Limb (tissue), 2 donors: Measurements from ENCODE around the gene PFKM.
"Not testable (repeated sequence)": the region's sequence is repeated elsewhere in the genome, so short reads cannot be mapped to it uniquely, and the experiment has no call there.

Source experiments
- DNase-seq, 2 donors: peaks; one replicate each; pipeline ENCODE4 v3.0.0-alpha.2; 2016; ENCODE audit errors: extremely low spot score in 2 of 2

Gene PFKM

GRCh38 chr12:48110691-48111311 lies 8.4 kb upstream of the PFKM start:
- DNase-seq, result no peak

GRCh38 chr12:48111312-48111693 lies 7.9 kb upstream of the PFKM start:
- DNase-seq, result not testable (repeated sequence)

GRCh38 chr12:48115957-48116356 lies 3.2 kb upstream of the PFKM start:
- DNase-seq, result no peak

- DNase-seq, result peak in 1 of 2 donors; percentile 34
Observed at GRCh38 chr12:48118284-48118871, 786 bp upstream of the PFKM start.

- no peak for DNase-seq
Observed at GRCh38 chr12:48119834-48120195, 651 bp downstream of the PFKM start.

- DNase-seq, result no peak
Observed at GRCh38 chr12:48121522-48121921, 2.4 kb downstream of the PFKM start.

GRCh38 chr12:48122065-48122834 lies 3.1 kb downstream of the PFKM start:
- no peak for DNase-seq

GRCh38 chr12:48123169-48123568 lies 4.0 kb downstream of the PFKM start:
- DNase-seq, result no peak

GRCh38 chr12:48125542-48125941 lies 6.4 kb downstream of the PFKM start:
- DNase-seq, result not testable (repeated sequence)

- no peak for DNase-seq
Observed at GRCh38 chr12:48125985-48126384, 6.8 kb downstream of the PFKM start.

- DNase-seq, result no peak
Observed at GRCh38 chr12:48126953-48127630, 7.9 kb downstream of the PFKM start.

GRCh38 chr12:48128800-48129199 lies 9.6 kb downstream of the PFKM start:
- no peak for DNase-seq

GRCh38 chr12:48129376-48129775 lies 10.2 kb downstream of the PFKM start:
- no peak for DNase-seq

GRCh38 chr12:48131517-48131916 lies 12.4 kb downstream of the PFKM start:
- DNase-seq, result no peak

GRCh38 chr12:48132826-48133225 lies 13.7 kb downstream of the PFKM start:
- no peak for DNase-seq

GRCh38 chr12:48135027-48135426 lies 15.9 kb downstream of the PFKM start:
- DNase-seq, result no peak

GRCh38 chr12:48142818-48143674 lies 23.9 kb downstream of the PFKM start:
- DNase-seq, result no peak

- DNase-seq, result no peak
Observed at GRCh38 chr12:48143898-48144297, 24.7 kb downstream of the PFKM start.

- no peak for DNase-seq
Observed at GRCh38 chr12:48145981-48146380, 26.8 kb downstream of the PFKM start.

GRCh38 chr12:48151103-48151771 lies 32.1 kb downstream of the PFKM start:
- no peak for DNase-seq

GRCh38 chr12:48155786-48156185 lies 36.6 kb downstream of the PFKM start:
- not testable (repeated sequence) for DNase-seq
